ENCODE results near the gene BICD2. TPM values are rescaled to one million over a fixed set of nuclear protein-coding genes. Genes with fewer than 3 reads are reported as not detected.

BICD2 gene
- total RNA-seq, 2 experiments from 2014 or later, result 31.1 to 31.5 TPM

- H3K9me3 Mint-ChIP-seq, result no peaks in the 10 kb centered on the region
- H3K27me3 Mint-ChIP-seq, result no peaks in the 10 kb centered on the region
- H3K36me3 Mint-ChIP-seq, result peaks cover 8% of the 10 kb centered on the region
- H3K4me1 Mint-ChIP-seq, result peaks cover 15% of the 10 kb centered on the region
- H3K27ac Mint-ChIP-seq, result peak overlapping the region; percentile 40
- ATAC-seq (ENCODE audit: low read depth) (no peak), DNase-seq (peak; percentile 25)
- H3K4me3 Mint-ChIP-seq, result no peak overlapping the region
- POLR2A ChIA-PET, result no interaction called here
Measured at GRCh38 chr9:92724528-92725265, 39.9 kb downstream of the BICD2 start.

DNA sequence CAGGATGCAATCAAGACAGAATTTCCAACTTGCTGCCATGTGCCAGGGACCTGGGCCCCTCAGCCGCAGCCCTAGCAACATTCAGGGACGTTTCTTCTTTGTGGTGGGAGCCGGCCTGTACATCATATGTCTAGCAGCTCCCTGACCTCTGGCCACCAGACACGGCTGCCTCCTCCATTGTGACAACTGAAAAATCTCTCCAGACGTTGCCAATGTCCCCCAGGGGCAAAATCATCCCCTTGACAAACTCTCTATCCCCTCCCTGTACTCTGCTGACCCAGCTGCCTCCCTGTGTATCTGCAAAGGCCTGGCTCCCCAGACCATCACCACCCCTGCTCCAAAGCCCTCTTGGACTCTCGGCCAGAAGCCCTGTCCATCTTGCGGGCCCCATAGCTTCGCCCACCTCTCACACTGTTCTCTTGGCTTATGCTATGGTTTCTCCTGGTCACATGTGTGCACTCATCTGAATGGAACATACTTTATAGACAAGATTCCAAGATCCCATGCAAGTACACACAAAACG, 40.8 kb downstream of the BICD2 start:
- DNase-seq (no peak), ATAC-seq (ENCODE audit: low read depth) (no peak)
- POLR2A ChIA-PET, result no interaction called here
- Mint-ChIP-seq H3K27ac (peak overlapping the region; percentile 40), H3K36me3 (peaks cover 6% of the 10 kb centered on the region), H3K4me3 (no peak overlapping the region), H3K4me1 (peaks cover 15% of the 10 kb centered on the region), H3K27me3 (no peaks in the 10 kb centered on the region), H3K9me3 (no peaks in the 10 kb centered on the region)

GRCh38 chr9:92723299-92723625, 41.4 kb downstream of the BICD2 start:
- H3K4me1 Mint-ChIP-seq, result peaks cover 15% of the 10 kb centered on the region
- DNase-seq, result no peak
- H3K27me3 Mint-ChIP-seq, result no peaks in the 10 kb centered on the region
- H3K27ac Mint-ChIP-seq, result no peak overlapping the region
- peaks cover 6% of the 10 kb centered on the region for H3K36me3 Mint-ChIP-seq
- ATAC-seq (ENCODE audit: low read depth), result no peak
- no peak overlapping the region for H3K4me3 Mint-ChIP-seq
- H3K9me3 Mint-ChIP-seq, result no peaks in the 10 kb centered on the region
- POLR2A ChIA-PET, result no interaction called here

GRCh38 chr9:92722386-92723298, 42.0 kb downstream of the BICD2 start:
- Mint-ChIP-seq H3K36me3 (peaks cover 6% of the 10 kb centered on the region), H3K27me3 (no peaks in the 10 kb centered on the region)

DNA sequence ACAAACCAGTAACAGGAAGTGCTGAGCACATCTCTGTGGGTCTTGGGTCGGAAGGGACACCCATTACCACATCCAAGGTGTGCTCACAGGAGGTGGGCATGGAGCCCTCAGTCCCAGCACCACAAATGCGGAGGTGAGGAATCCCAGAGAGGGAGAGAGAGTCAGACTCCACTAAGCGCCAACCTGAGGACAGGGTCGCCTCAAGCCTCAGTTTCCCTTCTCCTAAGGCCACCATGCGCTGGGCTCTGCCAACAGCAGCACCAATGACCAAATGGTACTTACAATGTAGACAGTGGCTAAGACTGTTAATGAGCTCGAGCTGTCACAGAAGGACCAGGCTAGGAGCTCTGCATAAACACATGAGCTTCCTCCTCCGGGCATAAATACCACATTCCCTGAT, 43.1 kb downstream of the BICD2 start:
- Mint-ChIP-seq H3K4me1 (peaks cover 11% of the 10 kb centered on the region), H3K36me3 (peaks cover 6% of the 10 kb centered on the region), H3K4me3 (no peak overlapping the region), H3K27ac (peak overlapping the region; percentile 30), H3K9me3 (no peaks in the 10 kb centered on the region), H3K27me3 (no peaks in the 10 kb centered on the region)
- DNase-seq, result no peak
- POLR2A ChIA-PET, result no interaction called here
- no peak for ATAC-seq (ENCODE audit: low read depth)

More at GRCh38 chr9:92722386-92723298, 42.0 kb downstream of the BICD2 start:
- no peak overlapping the region for H3K27ac Mint-ChIP-seq
- peaks cover 14% of the 10 kb centered on the region for H3K4me1 Mint-ChIP-seq
- DNase-seq (no peak), ATAC-seq (ENCODE audit: low read depth) (no peak)
- POLR2A ChIA-PET, result no interaction called here
- H3K4me3 Mint-ChIP-seq, result no peak overlapping the region
- no peaks in the 10 kb centered on the region for H3K9me3 Mint-ChIP-seq

- no peaks in the 10 kb centered on the region for H3K9me3 Mint-ChIP-seq
- H3K4me1 Mint-ChIP-seq, result peaks cover 11% of the 10 kb centered on the region
- no peak for DNase-seq
- no peak for ATAC-seq (ENCODE audit: low read depth)
- no peak overlapping the region for H3K4me3 Mint-ChIP-seq
- H3K27me3 Mint-ChIP-seq, result no peaks in the 10 kb centered on the region
- peaks cover 6% of the 10 kb centered on the region for H3K36me3 Mint-ChIP-seq
- POLR2A ChIA-PET, result no interaction called here
- H3K27ac Mint-ChIP-seq, result peak overlapping the region; percentile 30
Measured at GRCh38 chr9:92720807-92721535, 43.7 kb downstream of the BICD2 start.

DNA sequence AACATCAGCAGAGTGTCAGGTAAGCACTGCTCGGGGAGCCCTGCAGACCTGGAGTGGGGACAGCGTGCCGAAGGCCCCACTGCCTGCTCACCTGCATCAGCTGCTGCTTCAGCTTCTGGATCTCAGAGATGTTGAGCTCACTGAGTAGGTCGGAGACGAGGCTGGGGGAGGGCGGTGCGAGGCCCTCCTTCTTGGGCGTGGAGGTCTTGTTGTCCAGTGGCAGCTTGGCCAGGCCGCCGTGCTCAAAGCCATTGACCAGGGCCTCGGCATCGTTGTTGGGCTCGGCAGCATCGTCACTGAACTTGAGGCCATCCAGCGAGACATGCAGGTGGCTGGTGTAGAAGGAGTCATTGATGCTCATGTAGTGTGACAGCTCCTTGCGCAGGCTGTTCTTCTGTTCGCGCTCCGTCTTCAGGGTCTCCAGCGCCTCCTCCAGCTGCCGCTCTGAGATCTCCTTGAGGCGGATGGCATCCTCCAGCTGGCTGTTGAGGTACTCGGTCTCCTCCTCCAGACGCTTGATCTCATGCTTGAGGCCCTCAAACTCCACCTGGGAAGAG, 44.3 kb downstream of the BICD2 start:
- DNase-seq, result no peak
- POLR2A ChIA-PET, result no interaction called here
- no peaks in the 10 kb centered on the region for H3K27me3 Mint-ChIP-seq
- H3K4me3 Mint-ChIP-seq, result no peak overlapping the region
- H3K27ac Mint-ChIP-seq, result no peak overlapping the region
- no peak for ATAC-seq (ENCODE audit: low read depth)
- peaks cover 6% of the 10 kb centered on the region for H3K36me3 Mint-ChIP-seq
- no peaks in the 10 kb centered on the region for H3K9me3 Mint-ChIP-seq
- H3K4me1 Mint-ChIP-seq, result peaks cover 11% of the 10 kb centered on the region

GRCh38 chr9:92719028-92719647, 45.5 kb downstream of the BICD2 start:
- peaks cover 6% of the 10 kb centered on the region for H3K36me3 Mint-ChIP-seq
- H3K4me3 Mint-ChIP-seq, result no peak overlapping the region
- no peak for ATAC-seq (ENCODE audit: low read depth)

DNA sequence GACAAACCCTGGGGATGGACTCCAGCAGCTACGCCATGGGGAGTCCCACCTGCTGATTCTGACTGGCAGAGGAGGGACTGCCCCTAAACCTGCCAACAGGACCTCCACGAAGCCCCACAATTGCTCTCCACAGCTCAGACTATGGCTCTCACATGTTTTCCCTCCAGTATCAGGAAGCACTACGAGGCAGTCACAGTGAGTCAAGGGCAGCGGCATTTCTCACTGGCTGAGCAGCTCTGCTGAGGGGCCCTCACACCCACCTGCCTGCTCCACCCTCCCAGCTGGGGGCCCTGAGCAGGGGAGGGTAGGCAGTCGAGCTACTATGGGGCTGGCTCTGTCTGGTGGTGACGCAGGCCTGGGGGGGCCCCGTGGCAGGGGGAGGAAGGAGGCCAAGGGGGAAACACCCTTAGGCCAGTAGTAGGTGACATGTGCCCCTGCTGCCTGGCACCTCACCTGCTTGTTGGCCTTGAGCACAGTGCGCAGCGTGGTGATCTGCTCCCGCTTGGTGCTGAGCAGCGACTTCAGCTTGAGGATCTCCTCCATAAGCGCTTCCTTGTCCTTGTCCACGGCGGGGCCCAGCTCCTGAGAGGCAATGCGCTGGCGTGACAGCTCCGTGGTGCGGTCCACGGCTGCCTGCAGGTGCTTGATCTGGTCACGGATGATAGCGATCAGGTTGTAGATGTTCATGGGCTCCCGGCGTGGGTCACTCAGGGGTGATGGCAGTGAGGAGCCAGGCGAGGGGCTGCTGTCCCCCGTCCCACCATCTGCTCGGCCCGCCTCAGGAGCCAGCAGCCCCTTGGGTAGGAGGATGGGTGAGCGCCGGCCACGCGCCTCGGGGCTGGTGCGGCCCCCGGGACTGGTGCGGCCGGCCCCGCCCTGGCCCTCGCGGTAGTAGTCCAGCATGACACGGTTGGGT, 46.3 kb downstream of the BICD2 start:
- DNase-seq, result peak; percentile 28

More at GRCh38 chr9:92719028-92719647, 45.5 kb downstream of the BICD2 start:
- H3K4me1 Mint-ChIP-seq, result peaks cover 8% of the 10 kb centered on the region
- POLR2A ChIA-PET, result no interaction called here
- H3K9me3 Mint-ChIP-seq, result no peaks in the 10 kb centered on the region
- DNase-seq, result no peak
- H3K27ac Mint-ChIP-seq, result no peak overlapping the region
- H3K27me3 Mint-ChIP-seq, result no peaks in the 10 kb centered on the region

GRCh38 chr9:92717201-92718085, 47.2 kb downstream of the BICD2 start:
- Mint-ChIP-seq H3K36me3 (peaks cover 14% of the 10 kb centered on the region), H3K4me3 (no peak overlapping the region), H3K27ac (no peak overlapping the region), H3K9me3 (no peaks in the 10 kb centered on the region), H3K27me3 (no peaks in the 10 kb centered on the region), H3K4me1 (peaks cover 10% of the 10 kb centered on the region)
- DNase-seq (peak; percentile 26), ATAC-seq (ENCODE audit: low read depth) (no peak)
- POLR2A ChIA-PET, result no interaction called here

More for the DNA sequence above, 46.3 kb downstream of the BICD2 start:
- Mint-ChIP-seq H3K9me3 (no peaks in the 10 kb centered on the region), H3K4me1 (peaks cover 7% of the 10 kb centered on the region), H3K27ac (no peak overlapping the region), H3K4me3 (no peak overlapping the region), H3K27me3 (no peaks in the 10 kb centered on the region), H3K36me3 (peaks cover 10% of the 10 kb centered on the region)
- no peak for ATAC-seq (ENCODE audit: low read depth)
- POLR2A ChIA-PET, result no interaction called here

DNA sequence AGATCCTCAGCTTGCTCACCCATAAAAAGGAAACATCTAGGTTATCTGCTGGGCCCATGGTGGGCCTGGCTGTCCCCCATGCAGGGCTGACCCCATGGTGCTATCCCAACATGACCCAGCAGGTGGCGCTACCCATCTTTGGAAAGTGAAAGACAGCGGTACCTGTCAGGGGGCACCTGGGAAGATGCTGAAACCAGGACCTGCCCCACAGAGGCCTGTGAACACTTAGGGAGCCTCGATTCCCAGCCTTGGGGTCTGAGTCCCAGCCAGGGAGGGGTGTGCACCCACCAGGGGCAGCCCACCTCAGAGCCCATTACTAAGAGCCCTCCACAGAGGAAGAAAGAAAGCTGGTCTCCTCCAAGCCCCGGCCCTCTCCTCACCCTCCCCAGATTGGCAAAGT, 48.1 kb downstream of the BICD2 start:
- DNase-seq (peak; percentile 87), ATAC-seq (ENCODE audit: low read depth) (peak; percentile 69)
- Mint-ChIP-seq H3K36me3 (peaks cover 17% of the 10 kb centered on the region), H3K27ac (no peak overlapping the region), H3K9me3 (no peaks in the 10 kb centered on the region), H3K27me3 (no peaks in the 10 kb centered on the region), H3K4me3 (no peak overlapping the region), H3K4me1 (peaks cover 16% of the 10 kb centered on the region)
- POLR2A ChIA-PET, result no interaction called here

Measured in activated naive CD8-positive, alpha-beta T cell treated with anti-CD3 and anti-CD28 coated beads, Interleukin-2, amount 10 ng/mL, durations not matched to agents 7 days and 5 days (primary cell).